SU-DHL-6 (cell line): ENCODE data around the gene FAM53B.

ENCODE experiments used
- H2AFZ ChIP-seq: fragments of 200-600 bp; sonication (generic); 2 replicates; pipeline ENCODE4 v1.6.1; 2014; ENCODE audit warnings: low read depth, mild to moderate bottlenecking, moderate library complexity, mixed read lengths, antibody characterized with exemption, low read length; ENCODE audit not compliant: severe bottlenecking
- H3F3A ChIP-seq: fragments of 200-600 bp; shearing (Covaris generic); 2 replicates; pipeline ENCODE4 v1.6.0; 2016; ENCODE audit warnings: antibody characterized with exemption, mild to moderate bottlenecking; ENCODE audit not compliant: insufficient read depth
- H3K27ac ChIP-seq: fragments of 200-600 bp; sonication (generic); 2 replicates; pipeline ENCODE4 v1.5.1; 2016; ENCODE audit warnings: low read depth, mild to moderate bottlenecking, low read length, moderate library complexity, mixed read lengths
- H3K27me3 ChIP-seq: fragments of 200-600 bp; sonication (generic), shearing (Covaris generic); 2 replicates; pipeline ENCODE4 v1.6.0; 2014; ENCODE audit warnings: mild to moderate bottlenecking, low read length
- H3K36me3 ChIP-seq: fragments of 200-600 bp; sonication (generic); 2 replicates; pipeline ENCODE4 v1.6.1; 2014; ENCODE audit warnings: mild to moderate bottlenecking, low read length, mixed read lengths
- H3K4me2 ChIP-seq: fragments of 300-600, 200-600 bp; shearing (Covaris generic), sonication (generic); 2 replicates; pipeline ENCODE4 v1.6.0; 2014; ENCODE audit warnings: low read length, low read depth, mild to moderate bottlenecking; ENCODE audit not compliant: poor library complexity, severe bottlenecking
- H3K4me3 ChIP-seq: fragments of 200-600 bp; sonication (generic); 2 replicates; pipeline ENCODE4 v1.5.1; 2014; ENCODE audit warnings: antibody characterized with exemption, low read length, mild to moderate bottlenecking, mixed read lengths; ENCODE audit not compliant: insufficient read depth, poor library complexity, severe bottlenecking
- H3K79me2 ChIP-seq: fragments of 200-600 bp; sonication (generic); 2 replicates; pipeline ENCODE4 v1.6.1; 2014; ENCODE audit warnings: mild to moderate bottlenecking, low read length, moderate library complexity; ENCODE audit not compliant: insufficient read depth
- H3K9ac ChIP-seq: fragments of 200-600 bp; sonication (generic); 2 replicates; pipeline ENCODE4 v1.7.0; 2014; ENCODE audit warnings: mild to moderate bottlenecking, low read length
- H3K9me2 ChIP-seq: fragments of 200-600 bp; sonication (generic); replicated peaks from 2 replicates; pipeline ENCODE4 v1.6.1; 2014; ENCODE audit warnings: low read length; ENCODE audit not compliant: insufficient read depth
- H3K9me3 ChIP-seq: fragments of 200-600 bp; sonication (generic); 2 replicates; pipeline ENCODE4 v1.6.1; 2014; ENCODE audit warnings: low read length, mixed read lengths; ENCODE audit not compliant: insufficient read depth
- H4K20me1 ChIP-seq: fragments of 200-600 bp; sonication (generic); 2 replicates; pipeline ENCODE4 v1.6.1; 2014; ENCODE audit warnings: low read depth, mild to moderate bottlenecking, antibody characterized with exemption, low read length, moderate library complexity, mixed read lengths
- EZH2phosphoT487 ChIP-seq: fragments of 200-600 bp; sonication (generic), shearing (Covaris generic); conservative IDR thresholded peaks from 2 replicates; pipeline ENCODE4 v1.6.1; 2018; ENCODE audit warnings: mild to moderate bottlenecking, antibody characterized with exemption, low read length, moderate library complexity, mixed read lengths
- TF ChIP-seq, protein P1 (sequence below): fragments of 200-600 bp; sonication (generic); IDR thresholded peaks from one replicate; pipeline ENCODE4 v1.5.1; 2017; ENCODE audit warnings: antibody characterized with exemption, mild to moderate bottlenecking, low read length, moderate library complexity; ENCODE audit not compliant: insufficient read depth, poor library complexity, severe bottlenecking

The FAM53B gene

DNA sequence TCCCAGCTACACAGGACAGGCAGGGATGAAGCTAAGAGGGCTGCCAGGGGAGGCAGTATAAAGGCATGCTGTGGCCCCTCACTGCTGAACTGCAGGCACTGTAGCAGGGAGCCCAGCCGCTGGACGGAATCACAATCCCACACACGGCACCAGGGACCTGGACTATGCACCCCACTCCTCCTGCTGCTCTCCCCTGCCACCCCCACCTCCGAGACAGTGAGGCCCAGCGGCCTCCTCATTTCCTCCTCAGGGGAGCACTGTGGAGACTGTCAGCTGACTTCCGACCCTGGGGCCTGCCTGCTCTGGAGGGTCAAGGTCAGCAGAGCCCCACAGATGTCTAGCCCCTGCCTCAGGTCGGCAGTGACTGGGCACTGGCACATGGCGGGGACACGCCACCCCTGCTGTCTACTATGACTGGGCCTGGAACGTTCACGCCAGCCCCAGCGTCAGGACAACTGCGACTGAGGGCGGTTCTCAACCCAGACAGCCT, 92.7 kb downstream of the FAM53B start:
- Histone ChIP-seq H3F3A (0 out of 2 replicates have a peak, but pooled peaks cover 4% of the 10 kb centered on the region), H4K20me1 (no peaks in the 10 kb centered on the region; the same call in 1 of the 2 replicates), H3K9me2 (no peaks in the 10 kb centered on the region), H3K9ac (no peak overlapping the region), H3K4me2 (no peak overlapping the region), H2AFZ (no peak overlapping the region), H3K36me3 (no peaks in the 10 kb centered on the region), H3K27me3 (no peaks in the 10 kb centered on the region), H3K79me2 (peaks cover 100% of the 10 kb centered on the region), H3K27ac (no peak overlapping the region), H3K9me3 (no peaks in the 10 kb centered on the region), H3K4me3 (no peak overlapping the region)
- TF ChIP-seq, protein P1, sequence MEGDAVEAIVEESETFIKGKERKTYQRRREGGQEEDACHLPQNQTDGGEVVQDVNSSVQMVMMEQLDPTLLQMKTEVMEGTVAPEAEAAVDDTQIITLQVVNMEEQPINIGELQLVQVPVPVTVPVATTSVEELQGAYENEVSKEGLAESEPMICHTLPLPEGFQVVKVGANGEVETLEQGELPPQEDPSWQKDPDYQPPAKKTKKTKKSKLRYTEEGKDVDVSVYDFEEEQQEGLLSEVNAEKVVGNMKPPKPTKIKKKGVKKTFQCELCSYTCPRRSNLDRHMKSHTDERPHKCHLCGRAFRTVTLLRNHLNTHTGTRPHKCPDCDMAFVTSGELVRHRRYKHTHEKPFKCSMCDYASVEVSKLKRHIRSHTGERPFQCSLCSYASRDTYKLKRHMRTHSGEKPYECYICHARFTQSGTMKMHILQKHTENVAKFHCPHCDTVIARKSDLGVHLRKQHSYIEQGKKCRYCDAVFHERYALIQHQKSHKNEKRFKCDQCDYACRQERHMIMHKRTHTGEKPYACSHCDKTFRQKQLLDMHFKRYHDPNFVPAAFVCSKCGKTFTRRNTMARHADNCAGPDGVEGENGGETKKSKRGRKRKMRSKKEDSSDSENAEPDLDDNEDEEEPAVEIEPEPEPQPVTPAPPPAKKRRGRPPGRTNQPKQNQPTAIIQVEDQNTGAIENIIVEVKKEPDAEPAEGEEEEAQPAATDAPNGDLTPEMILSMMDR: no peak
- TF ChIP-seq EZH2phosphoT487: no peak

DNA sequence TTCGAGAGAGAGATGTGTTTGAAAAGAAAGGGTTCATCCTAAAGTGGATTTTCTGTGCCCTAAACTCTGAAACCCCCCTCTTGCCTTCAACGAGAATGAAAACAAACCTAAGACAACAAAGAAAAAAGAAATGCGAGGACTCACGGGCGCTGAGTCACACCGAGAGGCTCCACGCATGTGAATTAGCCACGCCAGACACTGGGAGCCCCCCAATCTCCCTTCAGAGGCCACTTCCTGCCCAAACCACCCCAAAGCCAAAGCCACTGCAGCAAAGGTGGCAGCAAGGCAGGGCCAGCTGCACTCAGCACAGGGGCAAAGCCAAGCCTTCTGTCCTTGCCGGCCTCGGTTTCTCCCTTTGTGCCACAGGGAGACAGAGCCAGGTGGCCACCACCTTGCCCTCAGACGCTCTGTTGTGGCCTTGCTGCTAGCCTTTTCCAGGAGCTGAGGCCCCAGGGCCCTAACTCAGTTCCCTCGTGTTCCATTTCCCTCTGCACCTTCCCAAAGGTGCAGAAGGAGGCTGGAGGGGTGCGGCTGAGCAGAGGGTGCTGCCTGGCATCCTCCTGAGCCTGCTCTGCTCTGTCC, 93.3 kb downstream of the FAM53B start:
- no peaks in the 10 kb centered on the region for H3K36me3 ChIP-seq
- no peaks in the 10 kb centered on the region for H3K9me2 ChIP-seq
- no peak overlapping the region for H3K4me3 ChIP-seq
- peaks cover 100% of the 10 kb centered on the region for H3K79me2 ChIP-seq
- H4K20me1 ChIP-seq: no peaks in the 10 kb centered on the region; the same call in 1 of the 2 replicates
- TF ChIP-seq, protein P1: no peak
- no peak for TF ChIP-seq EZH2phosphoT487
- no peak overlapping the region for H3K4me2 ChIP-seq
- H3F3A ChIP-seq: 0 out of 2 replicates have a peak, but pooled peaks cover 4% of the 10 kb centered on the region
- no peak overlapping the region for H2AFZ ChIP-seq
- H3K27ac ChIP-seq: no peak overlapping the region
- no peak overlapping the region for H3K9ac ChIP-seq
- H3K27me3 ChIP-seq: no peaks in the 10 kb centered on the region
- no peaks in the 10 kb centered on the region for H3K9me3 ChIP-seq

DNA sequence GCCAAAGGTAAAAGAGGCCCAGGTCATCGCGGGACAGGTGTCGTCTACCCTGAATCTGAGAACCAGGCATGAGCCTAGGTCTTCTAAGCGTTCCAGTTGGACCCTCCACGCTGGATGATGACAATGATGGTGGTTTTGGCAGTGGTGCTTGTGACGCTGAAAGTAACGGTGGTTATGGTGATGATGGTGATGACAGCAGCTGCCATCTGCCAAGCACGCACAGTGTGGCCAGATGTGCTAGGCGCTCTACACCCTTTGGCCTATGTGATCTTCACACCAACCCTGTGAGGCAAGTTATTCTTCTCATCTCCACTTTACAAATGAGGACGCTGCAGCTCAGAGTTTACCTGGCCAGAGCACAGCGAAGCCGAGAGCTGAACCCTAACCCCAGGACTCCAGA, 93.9 kb downstream of the FAM53B start:
- no peaks in the 10 kb centered on the region for H3K36me3 ChIP-seq
- TF ChIP-seq EZH2phosphoT487: no peak
- H2AFZ ChIP-seq: no peak overlapping the region
- H4K20me1 ChIP-seq: no peaks in the 10 kb centered on the region; the same call in 1 of the 2 replicates
- no peaks in the 10 kb centered on the region for H3K9me2 ChIP-seq
- no peak overlapping the region for H3K4me2 ChIP-seq
- no peaks in the 10 kb centered on the region for H3K9me3 ChIP-seq
- H3K27ac ChIP-seq: no peak overlapping the region
- H3F3A ChIP-seq: 0 out of 2 replicates have a peak, but pooled peaks cover 4% of the 10 kb centered on the region
- no peak overlapping the region for H3K9ac ChIP-seq
- H3K27me3 ChIP-seq: no peaks in the 10 kb centered on the region
- peaks cover 100% of the 10 kb centered on the region for H3K79me2 ChIP-seq
- no peak overlapping the region for H3K4me3 ChIP-seq

DNA sequence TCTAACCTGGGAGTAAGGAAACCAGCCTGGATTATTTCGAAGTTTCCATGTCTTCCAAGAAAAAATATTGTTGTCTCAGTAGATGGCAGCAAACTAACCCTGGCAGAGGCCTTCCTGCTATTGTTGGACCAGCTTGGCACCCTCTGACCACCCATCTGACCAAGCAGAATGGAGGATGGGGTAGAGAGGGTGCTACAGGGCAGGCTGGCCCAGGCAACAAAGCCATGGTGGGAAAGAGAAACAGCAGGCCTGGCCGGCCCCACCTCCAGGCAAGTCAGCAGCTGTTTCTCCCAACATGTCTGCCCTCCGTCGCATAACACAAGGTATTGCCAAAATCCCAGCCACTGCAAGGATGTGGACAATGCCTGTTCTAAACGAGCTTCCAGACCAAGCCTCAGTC, 95.0 kb downstream of the FAM53B start:
- 0 out of 2 replicates have a peak, but pooled peaks cover 4% of the 10 kb centered on the region for H3F3A ChIP-seq
- no peaks in the 10 kb centered on the region; the same call in 1 of the 2 replicates for H4K20me1 ChIP-seq
- H3K4me3 ChIP-seq: no peak overlapping the region
- H3K79me2 ChIP-seq: peaks cover 100% of the 10 kb centered on the region
- H3K36me3 ChIP-seq: no peaks in the 10 kb centered on the region
- H2AFZ ChIP-seq: no peak overlapping the region
- no peak overlapping the region for H3K27ac ChIP-seq
- H3K27me3 ChIP-seq: no peaks in the 10 kb centered on the region
- no peak overlapping the region for H3K9ac ChIP-seq
- no peak overlapping the region for H3K4me2 ChIP-seq
- TF ChIP-seq, protein P1: no peak
- no peak for TF ChIP-seq EZH2phosphoT487
- no peaks in the 10 kb centered on the region for H3K9me3 ChIP-seq
- no peaks in the 10 kb centered on the region for H3K9me2 ChIP-seq
